ENCODE measurements around the gene AARS2.

DNA sequence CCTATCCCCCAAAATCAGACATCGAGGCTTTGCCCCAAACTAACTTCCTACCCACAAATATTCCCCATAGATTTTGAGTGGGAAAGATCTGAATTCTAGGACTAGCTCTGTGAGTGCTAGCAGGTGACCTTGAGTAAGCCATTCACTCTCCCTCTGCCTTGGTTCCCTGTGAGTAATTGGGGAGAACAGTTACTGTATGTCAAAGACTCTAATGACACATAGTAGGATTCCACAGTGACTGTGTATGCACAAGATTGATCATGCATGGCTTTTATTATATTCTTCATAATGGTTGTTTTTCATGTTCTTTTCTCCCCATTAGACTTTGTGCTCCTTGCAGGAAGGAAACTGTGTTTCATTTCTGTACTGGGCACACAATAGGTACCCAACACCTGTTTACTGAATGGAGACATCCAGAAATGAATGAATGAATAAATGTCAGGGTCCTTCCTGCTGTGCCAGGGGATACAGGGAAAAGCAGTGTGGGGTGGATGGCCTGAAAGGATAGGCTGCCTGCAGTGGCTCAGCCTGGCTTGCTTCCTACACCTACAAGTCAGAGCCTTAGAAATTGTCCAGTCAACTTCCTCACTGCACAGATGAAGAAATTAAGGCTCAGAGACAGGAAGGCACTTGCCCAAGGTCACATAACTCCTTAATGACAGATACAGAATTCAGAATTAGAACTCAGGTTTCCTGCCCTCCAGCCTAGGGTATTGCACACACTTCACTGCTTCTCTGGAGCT, 43.8 kb downstream of the AARS2 start:
- TF ChIP-seq CTCF (IDR thresholded peaks at IDR 0.05) (no peak), POLR2A (IDR thresholded peaks at IDR 0.05) (no peak)

All from adrenal gland (tissue), 5 donors.